GM20000 (cell line): ENCODE results near the gene KCNMA1.

Experiments used
- DNase-seq: peaks from one replicate; pipeline ENCODE4 v3.0.0; 2012; ENCODE audit warnings: low spot score
- CTCF ChIP-seq: IDR thresholded peaks from 2 replicates; pipeline ENCODE4 v1.5.1; 2012; ENCODE audit warnings: mild to moderate bottlenecking, control low read depth; ENCODE audit errors: extremely low read depth, missing control alignments

The KCNMA1 gene

DNA sequence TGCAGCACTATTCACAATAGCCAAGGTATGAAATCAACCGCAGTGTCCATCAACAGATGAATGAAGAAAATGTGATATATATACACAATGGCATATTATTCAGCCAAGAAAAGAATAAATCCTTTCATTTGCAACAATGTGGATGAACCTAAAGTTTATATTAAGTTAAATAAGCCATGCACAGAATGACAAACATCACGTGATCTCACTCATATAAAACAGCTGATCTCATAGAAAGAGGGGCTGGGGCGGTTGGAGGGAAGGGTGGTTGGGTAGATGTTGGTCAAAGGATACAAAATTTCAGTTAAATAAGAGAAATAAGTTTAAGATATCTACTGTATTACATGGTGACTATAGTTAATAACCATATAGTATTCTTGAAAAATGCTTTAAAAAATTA, 502.1 kb downstream of the KCNMA1 start:
- TF ChIP-seq CTCF: no peak
- no peak for DNase-seq

GRCh38 chr10:77131214-77131613, 506.4 kb downstream of the KCNMA1 start:
- no peak for DNase-seq
- no peak for TF ChIP-seq CTCF

DNA sequence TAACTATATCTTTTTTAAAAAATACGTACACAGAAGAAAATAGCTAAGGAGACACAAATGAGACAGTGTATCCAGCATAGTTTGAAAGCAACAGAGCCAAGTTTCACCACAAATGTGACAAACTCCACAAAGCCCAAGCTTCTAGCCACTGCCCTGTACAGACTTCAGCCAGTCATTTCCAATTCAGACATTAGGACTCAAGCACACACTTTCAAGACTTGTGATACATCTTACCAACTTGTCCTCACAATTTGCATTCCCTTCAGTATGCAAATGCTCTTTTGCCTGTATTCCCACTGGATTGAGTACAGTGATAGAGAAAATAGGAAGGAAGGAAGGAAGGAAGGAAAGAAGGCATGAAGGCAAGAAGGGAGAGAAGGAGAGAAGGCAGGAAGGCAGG, 510.4 kb downstream of the KCNMA1 start:
- no peak for TF ChIP-seq CTCF
- no peak for DNase-seq

- no peak for TF ChIP-seq CTCF
These were observed 512.4 kb downstream of the KCNMA1 start for GRCh38 chr10:77125231-77125630.

GRCh38 chr10:77123330-77123729, 514.3 kb downstream of the KCNMA1 start:
- TF ChIP-seq CTCF: no peak
- no peak for DNase-seq

More at GRCh38 chr10:77125231-77125630, 512.4 kb downstream of the KCNMA1 start:
- no peak for DNase-seq

DNA sequence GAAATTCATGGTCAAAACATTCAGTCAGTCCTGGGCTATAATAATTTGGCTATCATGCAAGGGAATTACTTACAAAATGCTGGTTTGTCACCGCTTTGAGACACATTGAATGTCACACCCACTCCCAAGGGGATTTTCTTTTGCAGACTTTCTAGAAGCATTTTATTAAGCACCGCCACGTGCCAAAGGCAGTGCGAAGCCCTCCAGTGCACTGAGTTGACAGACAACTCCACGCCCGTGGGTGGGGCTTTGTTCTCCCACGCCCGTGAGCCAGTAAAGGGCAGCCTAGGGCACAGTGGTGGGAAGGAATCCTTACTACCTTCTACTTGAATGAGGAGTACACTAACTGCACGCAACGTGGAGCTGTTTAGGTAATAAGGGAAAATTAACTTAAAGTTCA, 515.8 kb downstream of the KCNMA1 start:
- DNase-seq: no peak
- TF ChIP-seq CTCF: no peak

DNA sequence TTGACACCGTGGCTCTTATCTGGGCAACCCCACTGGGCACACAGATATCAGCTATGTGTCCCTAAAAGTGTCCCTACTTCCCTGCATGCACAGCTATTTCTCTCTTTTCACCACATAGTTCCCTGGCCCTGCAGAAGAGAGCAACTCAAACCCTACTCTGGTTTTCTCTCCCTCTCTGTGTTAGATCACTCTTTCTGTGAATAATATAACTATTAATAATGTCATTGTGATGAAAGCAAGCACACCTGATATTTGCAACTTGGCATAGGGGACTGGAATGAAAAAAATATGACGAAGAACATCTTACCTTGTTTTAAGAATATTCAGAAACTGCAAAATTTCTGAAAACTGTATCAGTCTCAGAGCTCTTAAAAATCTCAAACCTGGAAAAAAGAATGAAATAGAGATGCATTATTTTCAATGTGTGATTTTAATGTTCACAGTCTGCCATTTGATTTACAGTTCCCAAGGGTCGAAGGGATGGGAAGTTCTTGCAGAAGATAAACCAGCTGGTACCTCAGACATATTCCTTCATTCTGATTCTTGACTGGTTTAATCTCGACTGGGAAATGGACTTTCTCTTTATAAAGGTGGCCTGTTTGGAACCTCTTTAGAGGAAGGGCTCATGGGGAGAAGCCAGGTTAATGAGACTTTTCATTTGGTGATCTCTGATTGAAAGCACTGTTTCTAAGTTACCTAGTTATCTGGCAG, 516.8 kb downstream of the KCNMA1 start:
- no peak for TF ChIP-seq CTCF
- no peak for DNase-seq
